GM12875 (cell line): ENCODE data around the gene CTNNA3.
"Not testable (repeated sequence)": the region's sequence is repeated elsewhere in the genome, so short reads cannot be mapped to it uniquely, and the experiment has no call there.

Source experiments
- H3K4me3 ChIP-seq: one replicate; pipeline ENCODE4 v1.5.1; 2011; ENCODE audit warnings: low read depth, low read length, control low read depth
- CTCF ChIP-seq: IDR thresholded peaks from 2 replicates; pipeline ENCODE4 v1.5.1; 2011; ENCODE audit warnings: low read depth, mild to moderate bottlenecking, control low read depth, inconsistent platforms, low read length, moderate library complexity, borderline replicate concordance; ENCODE audit not compliant: insufficient read depth

The CTNNA3 gene

DNA sequence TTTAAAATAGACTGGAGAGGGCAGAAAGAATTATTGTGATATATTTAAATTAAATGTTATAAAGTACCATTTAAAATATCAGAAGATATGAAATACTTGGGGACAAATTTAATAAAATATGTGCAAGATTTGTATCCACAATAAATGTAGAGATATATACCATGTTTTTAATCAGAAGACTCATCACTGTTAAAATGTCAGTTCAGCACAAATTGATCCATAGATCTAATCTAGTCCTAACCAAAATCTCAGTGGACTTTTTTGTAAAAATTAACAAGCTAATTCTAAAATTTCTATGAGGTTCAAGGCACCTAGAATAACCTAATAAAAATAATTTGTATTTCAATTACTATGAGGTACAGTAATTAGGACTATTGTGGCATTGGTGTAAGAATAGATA, 96.4 kb downstream of the CTNNA3 start:
- TF ChIP-seq CTCF: no peak
- no peak overlapping the region for H3K4me3 ChIP-seq

DNA sequence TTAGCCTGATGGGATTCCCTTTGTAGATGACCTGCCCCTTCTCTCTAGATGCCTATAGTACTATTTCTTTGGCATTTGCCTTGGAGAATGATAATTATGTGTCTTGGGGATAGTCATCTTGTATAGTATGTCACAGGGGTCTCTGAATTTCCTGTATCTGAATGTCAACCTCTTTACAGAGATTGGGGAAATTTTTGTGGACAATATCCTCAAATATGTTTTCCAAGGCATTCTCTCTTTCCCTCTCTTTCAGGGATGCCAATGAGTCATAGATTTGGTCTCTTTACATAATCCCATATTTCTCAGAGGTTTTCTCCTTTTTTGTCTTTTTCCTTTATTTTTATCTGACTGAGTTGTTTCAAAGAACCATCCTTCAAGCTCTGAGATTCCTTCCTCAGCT, 99.4 kb downstream of the CTNNA3 start:
- H3K4me3 ChIP-seq: no peak overlapping the region
- no peak for TF ChIP-seq CTCF

DNA sequence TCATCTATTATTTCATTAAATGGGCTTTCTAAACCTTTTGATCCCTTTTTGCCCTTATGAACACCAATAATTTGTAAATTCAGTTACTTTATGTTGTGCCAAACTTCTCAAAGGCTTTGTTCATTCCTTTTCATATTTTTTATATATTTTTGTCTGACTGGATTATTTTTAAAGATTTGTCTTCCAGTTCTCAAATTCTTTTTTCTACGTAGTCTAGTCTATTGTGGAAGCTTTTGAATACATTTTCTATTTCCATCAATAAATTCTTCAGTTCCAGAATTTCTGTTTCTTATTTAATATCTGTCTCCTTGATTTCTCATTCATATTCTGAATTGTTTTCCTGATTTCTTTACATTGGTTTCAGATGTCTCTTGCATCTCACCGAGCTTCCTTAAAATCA, 108.2 kb downstream of the CTNNA3 start:
- TF ChIP-seq CTCF: no peak

DNA sequence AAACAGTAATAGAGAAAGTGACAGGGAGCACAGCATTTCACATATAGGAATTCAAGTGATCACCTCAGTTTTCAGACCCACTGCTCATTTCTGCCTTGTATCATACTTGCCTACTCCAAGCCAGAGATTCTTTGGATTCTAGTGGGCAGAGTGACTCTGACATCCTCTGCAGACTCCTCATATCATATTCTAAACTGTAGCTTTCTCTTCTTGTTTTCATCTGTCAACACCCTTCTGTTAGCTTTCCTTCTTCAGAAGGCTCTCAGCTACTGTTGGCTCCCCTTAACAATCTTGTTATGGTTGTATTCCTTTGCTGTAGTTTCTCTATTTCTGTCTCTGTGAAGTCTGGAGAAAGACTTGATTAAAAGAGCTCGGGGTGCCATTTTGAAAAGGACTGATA, 120.5 kb downstream of the CTNNA3 start:
- no peak for TF ChIP-seq CTCF

More for the DNA sequence above, 108.2 kb downstream of the CTNNA3 start:
- H3K4me3 ChIP-seq: no peak overlapping the region

DNA sequence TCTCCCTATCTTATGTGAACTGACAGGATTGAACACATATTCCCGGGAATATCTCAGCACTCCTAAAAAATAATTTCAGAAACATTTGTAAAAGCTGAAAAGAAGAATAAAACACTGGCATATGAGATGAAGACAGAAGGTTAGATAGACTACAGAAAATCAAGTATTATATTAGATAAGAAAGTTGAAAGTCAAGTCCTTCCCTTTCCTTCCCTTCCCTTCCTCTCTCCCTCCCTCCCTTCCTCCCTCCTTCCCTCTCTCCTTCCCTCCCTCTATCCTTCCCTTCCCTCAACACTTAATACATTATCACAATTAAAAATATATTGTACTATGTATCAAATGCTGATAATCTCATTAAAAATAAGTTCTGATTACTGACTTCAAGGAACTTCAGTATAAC, 122.5 kb downstream of the CTNNA3 start:
- no peak overlapping the region for H3K4me3 ChIP-seq
- no peak for TF ChIP-seq CTCF

More for the DNA sequence above, 120.5 kb downstream of the CTNNA3 start:
- H3K4me3 ChIP-seq: no peak overlapping the region

GRCh38 chr10:67571503-67571902, 124.5 kb downstream of the CTNNA3 start:
- no peak overlapping the region for H3K4me3 ChIP-seq
- no peak for TF ChIP-seq CTCF

DNA sequence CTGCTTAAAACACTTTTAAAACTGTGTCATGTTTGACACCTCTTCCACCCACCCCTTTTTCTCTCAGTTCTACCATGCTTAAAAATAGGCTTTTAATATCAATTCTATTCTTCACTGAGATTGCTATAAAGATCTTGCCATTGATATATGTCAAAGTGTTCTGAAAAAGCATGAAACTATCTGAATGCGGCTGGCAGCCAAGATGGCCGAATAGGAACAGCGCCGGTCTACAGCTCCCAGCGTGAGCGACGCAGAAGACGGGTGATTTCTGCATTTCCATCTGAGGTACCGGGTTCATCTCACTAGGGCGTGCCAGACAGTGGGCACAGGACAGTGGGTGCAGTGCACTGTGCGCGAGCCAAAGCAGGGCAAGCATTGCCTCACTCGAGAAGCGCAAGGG, 137.7 kb downstream of the CTNNA3 start:
- H3K4me3 ChIP-seq: not testable (repeated sequence)

GRCh38 chr10:67553254-67553653, 142.7 kb downstream of the CTNNA3 start:
- no peak overlapping the region for H3K4me3 ChIP-seq
- no peak for TF ChIP-seq CTCF
